Neural cell (in vitro differentiated cells): ENCODE data around the gene NAA35. TPM values are rescaled to one million over a fixed set of nuclear protein-coding genes. Genes with fewer than 3 reads are reported as not detected.

Source experiments
- H2AFZ ChIP-seq: fragments of 200-600, 300-800 bp; sonication (generic), shearing (Covaris generic); 2 replicates; pipeline ENCODE4 v1.6.0; 2014; ENCODE audit warnings: low read depth, mild to moderate bottlenecking, antibody characterized with exemption, low read length, moderate library complexity
- H3F3A ChIP-seq: fragments of 200-600 bp; shearing (Covaris generic); 2 replicates; pipeline ENCODE4 v1.6.1; 2016; ENCODE audit warnings: mild to moderate bottlenecking, moderate library complexity, mixed read lengths, antibody characterized with exemption, low read length; ENCODE audit not compliant: insufficient read depth, poor library complexity, severe bottlenecking
- H3K27ac ChIP-seq: fragments of 200-600, 300-800 bp; sonication (generic), shearing (Covaris generic); 2 replicates; pipeline ENCODE4 v1.5.1; 2014; ENCODE audit warnings: mild to moderate bottlenecking, low read length, moderate library complexity
- H3K27me3 ChIP-seq: fragments of 300-800, 200-600 bp; sonication (generic), shearing (Covaris generic); 2 replicates; pipeline ENCODE4 v1.6.0; 2014; ENCODE audit warnings: mild to moderate bottlenecking, low read depth, low read length, moderate library complexity; ENCODE audit not compliant: insufficient read depth
- H3K36me3 ChIP-seq: fragments of 300-800, 200-600 bp; sonication (generic), shearing (Covaris generic); 2 replicates; pipeline ENCODE4 v1.5.1; 2014; ENCODE audit warnings: mild to moderate bottlenecking, antibody characterized with exemption, low read length, moderate library complexity; ENCODE audit not compliant: insufficient read depth
- H3K4me2 ChIP-seq: fragments of 300-800, 200-600 bp; sonication (generic), shearing (Covaris generic); 2 replicates; pipeline ENCODE4 v1.6.0; 2014; ENCODE audit warnings: mild to moderate bottlenecking, low read length
- H3K4me3 ChIP-seq: fragments of 300-800, 200-600 bp; sonication (generic), shearing (Covaris generic); 2 replicates; pipeline ENCODE4 v1.5.1; 2014; ENCODE audit warnings: mild to moderate bottlenecking, low read length, moderate library complexity
- H3K79me2 ChIP-seq: fragments of 200-600 bp; shearing (Covaris generic); replicated peaks from 2 replicates; pipeline ENCODE4 v1.6.0; 2014; ENCODE audit warnings: mild to moderate bottlenecking, low read length, moderate library complexity; ENCODE audit not compliant: insufficient read depth
- H3K9ac ChIP-seq: fragments of 300-800, 200-600 bp; sonication (generic), shearing (Covaris generic); 2 replicates; pipeline ENCODE4 v1.6.1; 2016; ENCODE audit warnings: mild to moderate bottlenecking, low read length, mixed read lengths
- H3K9me2 ChIP-seq: fragments of 200-600 bp; shearing (Covaris generic); 2 replicates; pipeline ENCODE4 v1.6.1; 2016; ENCODE audit warnings: mild to moderate bottlenecking, low read length, mixed read lengths; ENCODE audit not compliant: insufficient read depth
- H3K9me3 ChIP-seq: fragments of 200-600, 300-800 bp; sonication (generic), shearing (Covaris generic); 2 replicates; pipeline ENCODE4 v1.6.1; 2016; ENCODE audit warnings: mild to moderate bottlenecking, mixed run types, low read length, moderate library complexity, mixed read lengths
- H4K20me1 ChIP-seq: fragments of 200-600 bp; shearing (Covaris generic); 2 replicates; pipeline ENCODE4 v1.6.1; 2016; ENCODE audit warnings: mild to moderate bottlenecking, mixed run types; ENCODE audit not compliant: insufficient read depth
- EP300 ChIP-seq: fragments of 450-650 bp; conservative IDR thresholded peaks from 2 replicates; pipeline ENCODE4 v1.6.1; 2014; ENCODE audit warnings: antibody characterized with exemption, mild to moderate bottlenecking, moderate library complexity; ENCODE audit not compliant: poor library complexity, severe bottlenecking
- EZH2 ChIP-seq: fragments of 200-600, 300-800 bp; shearing (Covaris generic), sonication (generic); IDR thresholded peaks from 2 replicates; pipeline ENCODE4 v1.6.1; 2014; ENCODE audit warnings: antibody characterized with exemption, low read length, borderline replicate concordance, mild to moderate bottlenecking; ENCODE audit not compliant: insufficient read depth, poor library complexity, severe bottlenecking
- MXI1 ChIP-seq: fragments of 450-650 bp; conservative IDR thresholded peaks from 2 replicates; pipeline ENCODE4 v1.6.1; 2014; ENCODE audit warnings: antibody characterized with exemption, mild to moderate bottlenecking; ENCODE audit not compliant: poor library complexity, severe bottlenecking
- POLR2AphosphoS5 ChIP-seq: IDR thresholded peaks from 2 replicates; pipeline ENCODE4 v1.6.1; 2012
- RAD21 ChIP-seq: fragments of 450-650 bp; conservative IDR thresholded peaks from 2 replicates; pipeline ENCODE4 v1.6.1; 2014; ENCODE audit warnings: antibody characterized with exemption, mild to moderate bottlenecking, moderate library complexity
- SMC3 ChIP-seq: fragments of 450-650 bp; conservative IDR thresholded peaks from 2 replicates; pipeline ENCODE4 v1.6.1; 2014; ENCODE audit warnings: antibody characterized with exemption, mild to moderate bottlenecking, moderate library complexity; ENCODE audit not compliant: poor library complexity
- TAF1 ChIP-seq: IDR thresholded peaks from 2 replicates; pipeline ENCODE4 v1.6.1; 2012; ENCODE audit warnings: low read depth
- polyA plus RNA-seq: library from polyadenylated mRNA; depleted of rRNA; stranded (reverse); fragments of >200 nt; gene quantifications from 2 replicates; pipeline ENCODE4 v1.2.3, GENCODE V29; 2014
- TF ChIP-seq, protein P1 (sequence below): fragments of 450-650 bp; IDR thresholded peaks from 2 replicates; pipeline ENCODE4 v1.5.1; 2014; ENCODE audit warnings: antibody characterized with exemption, mild to moderate bottlenecking, moderate library complexity; ENCODE audit not compliant: poor library complexity, severe bottlenecking
- TF ChIP-seq, protein P2 (sequence below): IDR thresholded peaks from 2 replicates; pipeline ENCODE4 v1.6.1; 2012; ENCODE audit warnings: borderline replicate concordance

The NAA35 gene
- polyA plus RNA-seq, 1 donor from 2014 or later, result 26.0 TPM

DNA sequence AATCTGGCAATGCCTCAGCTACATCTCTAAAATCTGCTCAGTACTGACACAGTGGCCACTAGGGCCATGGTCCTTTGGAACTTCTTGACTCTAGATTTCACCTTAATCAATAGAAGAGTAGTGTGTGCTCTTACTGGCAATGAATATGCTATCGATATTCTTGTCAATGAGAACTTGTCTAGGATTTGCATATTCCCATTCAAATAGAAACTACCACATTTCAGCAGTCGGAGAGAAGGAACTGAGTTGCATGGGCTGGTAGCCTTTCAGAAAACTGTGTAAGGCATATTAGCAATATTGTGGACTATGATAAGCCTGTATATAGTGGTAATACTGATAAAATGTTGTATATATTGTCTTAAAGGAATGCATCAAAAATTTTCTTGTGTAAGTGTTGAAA lies 45.3 kb upstream of the NAA35 start:
- H3K79me2 ChIP-seq, result no peaks in the 10 kb centered on the region
- H3F3A ChIP-seq, result no peaks in the 10 kb centered on the region
- H3K9me3 ChIP-seq, result no peaks in the 10 kb centered on the region
- H3K4me3 ChIP-seq, result no peak overlapping the region
- no peaks in the 10 kb centered on the region for H3K9me2 ChIP-seq
- no peaks in the 10 kb centered on the region for H4K20me1 ChIP-seq
- H3K27ac ChIP-seq, result no peak overlapping the region
- no peak overlapping the region for H3K4me2 ChIP-seq
- no peak overlapping the region for H2AFZ ChIP-seq
- no peaks in the 10 kb centered on the region for H3K27me3 ChIP-seq
- TF ChIP-seq TAF1 (no peak), MXI1 (no peak), RAD21 (no peak), EP300 (no peak), POLR2AphosphoS5 (no peak), EZH2 (no peak), SMC3 (no peak)
- TF ChIP-seq, protein P1, sequence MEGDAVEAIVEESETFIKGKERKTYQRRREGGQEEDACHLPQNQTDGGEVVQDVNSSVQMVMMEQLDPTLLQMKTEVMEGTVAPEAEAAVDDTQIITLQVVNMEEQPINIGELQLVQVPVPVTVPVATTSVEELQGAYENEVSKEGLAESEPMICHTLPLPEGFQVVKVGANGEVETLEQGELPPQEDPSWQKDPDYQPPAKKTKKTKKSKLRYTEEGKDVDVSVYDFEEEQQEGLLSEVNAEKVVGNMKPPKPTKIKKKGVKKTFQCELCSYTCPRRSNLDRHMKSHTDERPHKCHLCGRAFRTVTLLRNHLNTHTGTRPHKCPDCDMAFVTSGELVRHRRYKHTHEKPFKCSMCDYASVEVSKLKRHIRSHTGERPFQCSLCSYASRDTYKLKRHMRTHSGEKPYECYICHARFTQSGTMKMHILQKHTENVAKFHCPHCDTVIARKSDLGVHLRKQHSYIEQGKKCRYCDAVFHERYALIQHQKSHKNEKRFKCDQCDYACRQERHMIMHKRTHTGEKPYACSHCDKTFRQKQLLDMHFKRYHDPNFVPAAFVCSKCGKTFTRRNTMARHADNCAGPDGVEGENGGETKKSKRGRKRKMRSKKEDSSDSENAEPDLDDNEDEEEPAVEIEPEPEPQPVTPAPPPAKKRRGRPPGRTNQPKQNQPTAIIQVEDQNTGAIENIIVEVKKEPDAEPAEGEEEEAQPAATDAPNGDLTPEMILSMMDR, result no peak
- H3K36me3 ChIP-seq, result no peaks in the 10 kb centered on the region
- no peak overlapping the region for H3K9ac ChIP-seq

DNA sequence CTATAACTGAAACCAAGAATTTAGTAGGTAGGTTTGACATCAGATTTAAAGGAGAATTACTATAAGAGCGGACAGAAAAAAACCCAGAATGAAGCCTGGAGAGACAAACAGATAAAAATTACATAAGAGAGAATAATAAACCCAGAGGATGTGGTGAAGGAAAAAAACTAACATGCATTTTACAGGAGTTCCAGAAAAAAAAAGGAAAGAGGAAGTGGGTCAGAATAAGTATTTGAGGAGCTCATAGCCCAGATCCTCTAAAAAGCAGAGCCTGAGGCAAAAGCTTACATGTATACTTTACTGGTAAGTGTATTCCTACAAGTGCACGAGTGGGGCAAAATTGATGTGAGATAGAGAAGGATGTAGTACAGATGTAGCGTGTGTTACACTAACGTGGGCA lies 43.1 kb upstream of the NAA35 start:
- Histone ChIP-seq H3K9me3 (no peaks in the 10 kb centered on the region), H3F3A (no peaks in the 10 kb centered on the region), H4K20me1 (no peaks in the 10 kb centered on the region), H3K79me2 (no peaks in the 10 kb centered on the region), H3K4me3 (no peak overlapping the region), H3K9ac (no peak overlapping the region), H3K27ac (no peak overlapping the region), H3K27me3 (no peaks in the 10 kb centered on the region), H3K4me2 (no peak overlapping the region), H2AFZ (no peak overlapping the region), H3K36me3 (no peaks in the 10 kb centered on the region), H3K9me2 (no peaks in the 10 kb centered on the region)
- TF ChIP-seq, protein P2, sequence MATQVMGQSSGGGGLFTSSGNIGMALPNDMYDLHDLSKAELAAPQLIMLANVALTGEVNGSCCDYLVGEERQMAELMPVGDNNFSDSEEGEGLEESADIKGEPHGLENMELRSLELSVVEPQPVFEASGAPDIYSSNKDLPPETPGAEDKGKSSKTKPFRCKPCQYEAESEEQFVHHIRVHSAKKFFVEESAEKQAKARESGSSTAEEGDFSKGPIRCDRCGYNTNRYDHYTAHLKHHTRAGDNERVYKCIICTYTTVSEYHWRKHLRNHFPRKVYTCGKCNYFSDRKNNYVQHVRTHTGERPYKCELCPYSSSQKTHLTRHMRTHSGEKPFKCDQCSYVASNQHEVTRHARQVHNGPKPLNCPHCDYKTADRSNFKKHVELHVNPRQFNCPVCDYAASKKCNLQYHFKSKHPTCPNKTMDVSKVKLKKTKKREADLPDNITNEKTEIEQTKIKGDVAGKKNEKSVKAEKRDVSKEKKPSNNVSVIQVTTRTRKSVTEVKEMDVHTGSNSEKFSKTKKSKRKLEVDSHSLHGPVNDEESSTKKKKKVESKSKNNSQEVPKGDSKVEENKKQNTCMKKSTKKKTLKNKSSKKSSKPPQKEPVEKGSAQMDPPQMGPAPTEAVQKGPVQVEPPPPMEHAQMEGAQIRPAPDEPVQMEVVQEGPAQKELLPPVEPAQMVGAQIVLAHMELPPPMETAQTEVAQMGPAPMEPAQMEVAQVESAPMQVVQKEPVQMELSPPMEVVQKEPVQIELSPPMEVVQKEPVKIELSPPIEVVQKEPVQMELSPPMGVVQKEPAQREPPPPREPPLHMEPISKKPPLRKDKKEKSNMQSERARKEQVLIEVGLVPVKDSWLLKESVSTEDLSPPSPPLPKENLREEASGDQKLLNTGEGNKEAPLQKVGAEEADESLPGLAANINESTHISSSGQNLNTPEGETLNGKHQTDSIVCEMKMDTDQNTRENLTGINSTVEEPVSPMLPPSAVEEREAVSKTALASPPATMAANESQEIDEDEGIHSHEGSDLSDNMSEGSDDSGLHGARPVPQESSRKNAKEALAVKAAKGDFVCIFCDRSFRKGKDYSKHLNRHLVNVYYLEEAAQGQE, result no peak
- TF ChIP-seq EP300, result no peak
- TF ChIP-seq, protein P1, result no peak
- TF ChIP-seq RAD21, result no peak
- no peak for TF ChIP-seq TAF1
- no peak for TF ChIP-seq MXI1
- no peak for TF ChIP-seq POLR2AphosphoS5
- no peak for TF ChIP-seq EZH2
- TF ChIP-seq SMC3, result no peak
